PC-3 (cell line): Measurements from ENCODE around the gene RBKS. TPM values are rescaled to one million over a fixed set of nuclear protein-coding genes. Genes with fewer than 3 reads are reported as not detected.

ENCODE experiments used
- ATAC-seq: fragments of 200-7000 bp; cut with Tn5 transposase; 2 replicates; pipeline ENCODE4 v1.9.1; 2020; ENCODE audit warnings: mild to moderate bottlenecking, moderate library complexity
- BruUV-seq: library from RNA; stranded (reverse); fragments of 400-500 nt; replicated peaks from 2 replicates; lab custom pipeline; 2021; lab: Mats Ljungman, UMichigan
- CTCF ChIA-PET: fragments of 300-600 bp; sonication (Branson Sonifier 250); formaldehyde crosslinking; loops from one replicate; lab custom pipeline; 2022; ENCODE audit warnings: antibody characterized with exemption; lab: Charles Lee
- POLR2A ChIA-PET: fragments of 300-600 bp; sonication (Branson Sonifier 250); formaldehyde crosslinking; loops from one replicate; lab custom pipeline; 2022; ENCODE audit warnings: antibody characterized with exemption; ENCODE audit not compliant: unreplicated experiment; lab: Charles Lee
- DNase-seq: peaks from one replicate; pipeline ENCODE4 v3.0.0-alpha.2; 2015
- H2AFZ ChIP-seq: fragments of 300-600 bp; sonication (generic); 2 replicates; pipeline ENCODE4 v1.6.0; 2016; ENCODE audit warnings: antibody characterized with exemption, low read length
- H3F3A ChIP-seq: fragments of 300-600 bp; sonication (generic); one replicate; pipeline ENCODE4 v1.6.0; 2017; ENCODE audit warnings: antibody characterized with exemption, low read length, control low read depth, mild to moderate bottlenecking; ENCODE audit not compliant: unreplicated experiment
- H3K27ac ChIP-seq: fragments of 300-600 bp; sonication (generic); 2 replicates; pipeline ENCODE4 v1.5.1; 2016; ENCODE audit warnings: mild to moderate bottlenecking, low read length
- H3K27me3 ChIP-seq: fragments of 300-600 bp; sonication (generic); 2 replicates; pipeline ENCODE4 v1.6.1; 2016; ENCODE audit warnings: low read length, mixed read lengths
- H3K36me3 ChIP-seq: fragments of 300-600 bp; sonication (generic); 2 replicates; pipeline ENCODE4 v1.6.1; 2016; ENCODE audit warnings: low read depth, mixed run types, low read length, mixed read lengths
- H3K4me1 ChIP-seq: fragments of 300-600 bp; sonication (generic); 2 replicates; pipeline ENCODE4 v1.5.1; 2016; ENCODE audit warnings: low read length; ENCODE audit not compliant: insufficient read depth
- H3K4me2 ChIP-seq: fragments of 300-600 bp; sonication (generic); 2 replicates; pipeline ENCODE4 v1.6.0; 2016; ENCODE audit warnings: low read length
- H3K4me3 ChIP-seq: fragments of 300-600 bp; sonication (generic); 2 replicates; pipeline ENCODE4 v1.5.1; 2016; ENCODE audit warnings: mild to moderate bottlenecking, low read length, mixed read lengths
- H3K79me2 ChIP-seq: fragments of 300-600 bp; sonication (generic); 2 replicates; pipeline ENCODE4 v1.6.1; 2017; ENCODE audit warnings: low read length, mixed read lengths
- H3K9ac ChIP-seq: fragments of 300-600 bp; sonication (generic); 2 replicates; pipeline ENCODE4 v1.6.0; 2016; ENCODE audit warnings: mild to moderate bottlenecking, low read length
- H3K9me2 ChIP-seq: fragments of 300-600 bp; sonication (generic); replicated peaks from 2 replicates; pipeline ENCODE4 v1.6.1; 2016; ENCODE audit warnings: mixed run types, low read length, mixed read lengths
- H3K9me3 ChIP-seq: fragments of 300-600 bp; sonication (generic); 2 replicates; pipeline ENCODE4 v1.6.1; 2016; ENCODE audit warnings: low read length, mixed read lengths
- H4K20me1 ChIP-seq: fragments of 300-600 bp; sonication (generic); 2 replicates; pipeline ENCODE4 v1.6.1; 2016; ENCODE audit warnings: low read length, mixed read lengths
- EZH2 ChIP-seq: fragments of 300-600 bp; sonication (generic); IDR thresholded peaks from one replicate; pipeline ENCODE4 v1.6.1; 2017; ENCODE audit warnings: antibody characterized with exemption, mild to moderate bottlenecking, low read length; ENCODE audit not compliant: unreplicated experiment
- EZH2phosphoT487 ChIP-seq: fragments of 300-600 bp; sonication (generic); IDR thresholded peaks from 2 replicates; pipeline ENCODE4 v1.6.1; 2018; ENCODE audit warnings: mild to moderate bottlenecking, antibody characterized with exemption, low read length, borderline replicate concordance
- intact Hi-C: fragments of 100-400 bp; cut with micrococcal nuclease; formaldehyde crosslinking; loops from 2 replicates; pipeline ENCODE4 v1.9.0; 2023
- total RNA-seq: library from RNA; depleted of rRNA; stranded (reverse); fragments of >200 nt; gene quantifications from 2 replicates; pipeline ENCODE4 v1.2.3, GENCODE V29; 2014
- TF ChIP-seq, protein P1 (sequence below): fragments of 300-600 bp; sonication (generic); conservative IDR thresholded peaks from 2 replicates; pipeline ENCODE4 v1.5.1; 2017; ENCODE audit warnings: antibody characterized with exemption, low read depth, mild to moderate bottlenecking, low read length

Gene RBKS
- total RNA-seq, 1 experiment from 2014 or later = 1.8 TPM

DNA sequence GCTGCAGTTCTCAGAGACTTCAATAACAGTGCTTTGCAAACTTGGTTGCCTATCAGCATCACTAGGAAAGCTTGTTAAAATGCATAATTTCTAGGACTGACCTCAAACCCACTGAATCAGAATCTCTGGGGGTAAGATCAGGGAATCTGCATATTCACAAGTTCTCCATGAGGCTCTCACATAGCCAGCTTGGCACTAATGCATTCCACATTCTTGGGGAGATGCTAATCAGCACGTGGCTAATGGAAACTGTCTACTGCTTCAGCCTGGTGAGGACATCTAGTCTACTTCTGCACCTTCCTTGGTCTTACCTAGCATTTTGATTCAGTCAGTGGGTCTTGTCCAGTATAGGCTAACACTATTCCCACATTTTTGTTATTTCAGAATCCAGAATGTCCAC, 56.3 kb downstream of the RBKS start:
- CTCF ChIA-PET = no interaction called here
- no peaks in the 10 kb centered on the region for H3K9me2 ChIP-seq
- DNase-seq = no peak
- H3K79me2 ChIP-seq = no peaks in the 10 kb centered on the region
- no peak overlapping the region for H3K4me2 ChIP-seq
- no TSS peak for BruUV-seq
- TF ChIP-seq EZH2phosphoT487 (no peak), EZH2 (no peak)
- TF ChIP-seq, protein P1, sequence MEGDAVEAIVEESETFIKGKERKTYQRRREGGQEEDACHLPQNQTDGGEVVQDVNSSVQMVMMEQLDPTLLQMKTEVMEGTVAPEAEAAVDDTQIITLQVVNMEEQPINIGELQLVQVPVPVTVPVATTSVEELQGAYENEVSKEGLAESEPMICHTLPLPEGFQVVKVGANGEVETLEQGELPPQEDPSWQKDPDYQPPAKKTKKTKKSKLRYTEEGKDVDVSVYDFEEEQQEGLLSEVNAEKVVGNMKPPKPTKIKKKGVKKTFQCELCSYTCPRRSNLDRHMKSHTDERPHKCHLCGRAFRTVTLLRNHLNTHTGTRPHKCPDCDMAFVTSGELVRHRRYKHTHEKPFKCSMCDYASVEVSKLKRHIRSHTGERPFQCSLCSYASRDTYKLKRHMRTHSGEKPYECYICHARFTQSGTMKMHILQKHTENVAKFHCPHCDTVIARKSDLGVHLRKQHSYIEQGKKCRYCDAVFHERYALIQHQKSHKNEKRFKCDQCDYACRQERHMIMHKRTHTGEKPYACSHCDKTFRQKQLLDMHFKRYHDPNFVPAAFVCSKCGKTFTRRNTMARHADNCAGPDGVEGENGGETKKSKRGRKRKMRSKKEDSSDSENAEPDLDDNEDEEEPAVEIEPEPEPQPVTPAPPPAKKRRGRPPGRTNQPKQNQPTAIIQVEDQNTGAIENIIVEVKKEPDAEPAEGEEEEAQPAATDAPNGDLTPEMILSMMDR = no peak
- no peak overlapping the region for H3K9ac ChIP-seq
- no peaks in the 10 kb centered on the region for H3K36me3 ChIP-seq
- no peaks in the 10 kb centered on the region for H3K9me3 ChIP-seq
- POLR2A ChIA-PET = no interaction called here
- H4K20me1 ChIP-seq = no peaks in the 10 kb centered on the region
- no peak for ATAC-seq
- H3K27me3 ChIP-seq = no peaks in the 10 kb centered on the region
- intact Hi-C loops = no loop called here
- H3K4me1 ChIP-seq = peaks cover 7% of the 10 kb centered on the region; the same call in 1 of the 2 replicates
- no peak overlapping the region for H3K4me3 ChIP-seq
- H3K27ac ChIP-seq = no peak overlapping the region
- H2AFZ ChIP-seq = no peak overlapping the region
- no peaks in the 10 kb centered on the region for H3F3A ChIP-seq

DNA sequence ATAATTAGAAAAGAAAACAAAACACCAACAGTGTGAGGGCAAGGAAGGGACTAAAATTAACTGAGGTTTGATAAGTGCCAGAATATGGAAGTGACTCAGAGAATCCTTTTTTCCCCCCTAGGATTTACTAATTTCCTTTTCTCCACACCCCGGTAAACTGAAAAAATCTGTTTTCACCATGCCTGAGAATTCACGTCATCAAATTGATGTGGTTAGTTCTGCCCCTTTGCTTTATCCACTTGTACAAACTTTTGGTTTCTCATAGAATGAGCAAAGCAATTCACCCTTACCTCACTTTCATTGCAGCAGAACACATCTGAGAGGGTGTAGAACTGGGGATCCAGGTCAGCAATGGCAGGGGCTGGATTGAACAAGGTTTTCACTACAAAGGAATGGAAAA, 57.8 kb downstream of the RBKS start:
- Histone ChIP-seq H3K4me1 (peaks cover 7% of the 10 kb centered on the region; the same call in 1 of the 2 replicates), H2AFZ (no peak overlapping the region), H4K20me1 (no peaks in the 10 kb centered on the region), H3K9me3 (no peaks in the 10 kb centered on the region), H3K36me3 (no peaks in the 10 kb centered on the region), H3K4me3 (no peak overlapping the region), H3K27me3 (no peaks in the 10 kb centered on the region), H3K9me2 (no peaks in the 10 kb centered on the region), H3K79me2 (no peaks in the 10 kb centered on the region), H3K9ac (no peak overlapping the region), H3K27ac (no peak overlapping the region), H3F3A (no peaks in the 10 kb centered on the region), H3K4me2 (no peak overlapping the region)
- intact Hi-C loops = no loop called here
- ChIA-PET POLR2A (no interaction called here), CTCF (no interaction called here)
- ATAC-seq (peak; percentile 26), DNase-seq (no peak)
- TF ChIP-seq, protein P1 = no peak
- TF ChIP-seq EZH2phosphoT487 (no peak), EZH2 (no peak)
- BruUV-seq = no TSS peak

DNA sequence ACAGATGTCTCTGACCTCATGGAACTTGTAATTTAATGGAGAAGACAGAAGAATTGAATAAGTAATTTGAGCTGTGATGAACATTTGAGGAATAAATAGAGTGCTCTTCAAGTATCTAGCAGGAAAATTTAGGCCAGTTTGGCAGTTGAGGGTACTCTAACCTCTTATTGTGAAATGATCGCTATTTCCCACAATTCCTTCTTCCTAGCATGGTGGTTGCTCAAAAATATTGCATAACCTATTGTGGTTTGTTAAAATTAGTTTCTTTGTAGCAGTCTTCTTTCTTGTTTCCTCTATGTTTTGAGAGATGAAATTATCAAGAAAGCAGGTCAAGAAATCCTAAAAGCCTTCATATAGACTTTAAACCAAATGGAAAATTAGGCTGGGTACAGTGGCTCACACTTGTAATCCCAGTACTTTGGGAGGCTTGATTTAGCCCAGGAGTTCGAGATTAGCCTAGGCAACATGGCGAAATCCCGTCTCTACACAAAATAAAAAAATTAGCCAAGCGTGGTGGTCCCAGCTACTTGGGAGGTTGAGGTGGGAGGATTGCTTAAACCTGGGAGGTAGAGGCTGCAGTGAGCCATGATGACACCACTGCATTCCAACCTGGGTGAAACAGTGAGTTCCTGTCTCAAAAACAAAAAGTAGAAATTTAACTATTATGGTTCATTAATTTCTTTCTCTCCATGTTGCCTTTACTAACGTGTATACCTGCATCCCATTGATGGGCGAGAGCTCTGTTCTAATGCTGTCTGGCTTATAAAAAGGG, 58.7 kb downstream of the RBKS start:
- intact Hi-C loops = no loop called here
- Histone ChIP-seq H3F3A (no peaks in the 10 kb centered on the region), H3K4me1 (peaks cover 7% of the 10 kb centered on the region; the same call in 1 of the 2 replicates), H3K9ac (no peak overlapping the region; the same call in 1 of the 2 replicates), H3K36me3 (no peaks in the 10 kb centered on the region), H4K20me1 (no peaks in the 10 kb centered on the region), H3K4me2 (no peak overlapping the region), H3K79me2 (no peaks in the 10 kb centered on the region), H3K27me3 (no peaks in the 10 kb centered on the region), H2AFZ (no peak overlapping the region), H3K9me3 (no peaks in the 10 kb centered on the region), H3K27ac (peak overlapping the region; percentile 44), H3K4me3 (no peak overlapping the region), H3K9me2 (no peaks in the 10 kb centered on the region)
- TF ChIP-seq EZH2 (no peak), EZH2phosphoT487 (no peak)
- TF ChIP-seq, protein P1 = no peak
- DNase-seq (no peak), ATAC-seq (no peak)
- BruUV-seq = no TSS peak
- ChIA-PET CTCF (no interaction called here), POLR2A (no interaction called here)
